Right renal pelvis (tissue), 4 donors: ENCODE data around the gene KRT33B. TPM values are rescaled to one million over a fixed set of nuclear protein-coding genes. Genes with fewer than 3 reads are reported as not detected.
"Not testable (repeated sequence)": the region's sequence is repeated elsewhere in the genome, so short reads cannot be mapped to it uniquely, and the experiment has no call there.

ENCODE experiments used
- DNase-seq, 4 donors: peaks; one replicate each; pipeline ENCODE4 v3.0.0-alpha.2; 2013; ENCODE audit warnings: low read depth in 4 of 4, low spot score in 3 of 4, missing footprints in 1 of 4
- polyA plus RNA-seq, 4 donors: library from polyadenylated mRNA; unstranded; fragments of 120-200 nt; gene quantifications; one replicate each; pipeline ENCODE4 v1.2.1, GENCODE V29; 2013; ENCODE audit not compliant: insufficient read length in 4 of 4

Gene KRT33B
- polyA plus RNA-seq, 4 donors: 0.03 TPM; not detected in 3

- not testable (repeated sequence) for DNase-seq
Observed at GRCh38 chr17:41350381-41350878, 19.2 kb downstream of the KRT33B start, which contains the start of gene KRT33A. Gene KRT33A (minus strand): TSS chr17:41350828. CDS start chr17:41350767, 61 bp downstream.

GRCh38 chr17:41347869-41348760 lies 21.5 kb downstream of the KRT33B start:
- no peak for DNase-seq

- DNase-seq: not testable (repeated sequence)
Observed at GRCh38 chr17:41346421-41346820, 23.2 kb downstream of the KRT33B start.

GRCh38 chr17:41345992-41346391 lies 23.6 kb downstream of the KRT33B start:
- DNase-seq: no peak

GRCh38 chr17:41343029-41343428 lies 26.6 kb downstream of the KRT33B start:
- DNase-seq: peak in 1 of 4 donors; percentile 47

GRCh38 chr17:41340934-41341861 lies 28.4 kb downstream of the KRT33B start:
- DNase-seq: no peak

GRCh38 chr17:41340494-41340893 lies 29.1 kb downstream of the KRT33B start:
- peak in 1 of 4 donors; percentile 58 for DNase-seq

- no peak for DNase-seq
Observed at GRCh38 chr17:41339571-41340172, 29.9 kb downstream of the KRT33B start.

GRCh38 chr17:41338961-41339485 lies 30.6 kb downstream of the KRT33B start:
- no peak for DNase-seq

GRCh38 chr17:41335747-41336146 lies 33.9 kb downstream of the KRT33B start:
- DNase-seq: no peak

GRCh38 chr17:41334385-41335305 lies 35.0 kb downstream of the KRT33B start:
- no peak for DNase-seq

GRCh38 chr17:41333836-41334235 lies 35.8 kb downstream of the KRT33B start:
- DNase-seq: no peak

- DNase-seq: no peak
Observed at GRCh38 chr17:41333098-41333497, 36.5 kb downstream of the KRT33B start.

- DNase-seq: no peak
Observed at GRCh38 chr17:41332239-41332638, 37.4 kb downstream of the KRT33B start.

- no peak for DNase-seq
Observed at GRCh38 chr17:41331606-41332005, 38.0 kb downstream of the KRT33B start.

- DNase-seq: no peak
Observed at GRCh38 chr17:41329279-41329948, 40.2 kb downstream of the KRT33B start.

GRCh38 chr17:41328207-41328606 lies 41.4 kb downstream of the KRT33B start:
- DNase-seq: no peak

GRCh38 chr17:41327411-41328120 lies 42.0 kb downstream of the KRT33B start:
- no peak for DNase-seq
